IMR-90 (cell line): Measurements from ENCODE around the gene GPRASP2. TPM values are rescaled to one million over a fixed set of nuclear protein-coding genes. Genes with fewer than 3 reads are reported as not detected.

Experiments
- ATAC-seq: fragments of 200-7000 bp; cut with Tn5 transposase; 2 replicates; pipeline ENCODE4 v1.9.1; 2020; ENCODE audit warnings: low read depth, mild to moderate bottlenecking, moderate library complexity
- BruUV-seq: library from RNA; stranded (reverse); fragments of 400-500 nt; replicated peaks from 2 replicates; lab custom pipeline; 2021; lab: Mats Ljungman, UMichigan
- CTCF ChIA-PET: fragments of 300-600 bp; formaldehyde crosslinking; extraction: SDS; loops from one replicate; lab custom pipeline; 2021; ENCODE audit warnings: antibody characterized with exemption; lab: Yijun Ruan, JAX
- POLR2A ChIA-PET: fragments of 300-600 bp; sonication (Branson Sonifier 250); formaldehyde crosslinking; loops from one replicate; lab custom pipeline; 2022; ENCODE audit warnings: antibody characterized with exemption; ENCODE audit not compliant: unreplicated experiment; lab: Charles Lee
- DNase-seq: peaks from one replicate; pipeline ENCODE4 v3.0.0; 2013
- H2AFZ ChIP-seq: replicated peaks from 2 replicates; pipeline ENCODE3; 2013; ENCODE audit warnings: low read length, mild to moderate bottlenecking; ENCODE audit not compliant: poor library complexity
- H2AK5ac ChIP-seq: 2 replicates; pipeline ENCODE4 v1.6.1; 2013; ENCODE audit warnings: low read depth, low read length, inconsistent platforms
- H2AK9ac ChIP-seq: replicated peaks from 2 replicates; pipeline ENCODE3; 2013; ENCODE audit warnings: mild to moderate bottlenecking, low read depth, low read length, moderate library complexity; ENCODE audit not compliant: poor library complexity
- H2BK120ac ChIP-seq: 2 replicates; pipeline ENCODE4 v1.6.1; 2013; ENCODE audit warnings: low read depth, low read length, inconsistent platforms
- H2BK15ac ChIP-seq: 3 replicates; pipeline ENCODE4 v1.6.1; 2013; ENCODE audit warnings: low read depth, low read length, inconsistent platforms
- H2BK20ac ChIP-seq: 2 replicates; pipeline ENCODE4 v1.6.1; 2013; ENCODE audit warnings: low read depth, mild to moderate bottlenecking, inconsistent platforms, low read length, moderate library complexity
- H2BK5ac ChIP-seq: 2 replicates; pipeline ENCODE4 v1.6.1; 2013; ENCODE audit warnings: mild to moderate bottlenecking, low read depth, low read length, inconsistent platforms; ENCODE audit not compliant: poor library complexity, severe bottlenecking
- H3K14ac ChIP-seq: replicated peaks from 2 replicates; pipeline ENCODE4 v1.6.1; 2013; ENCODE audit warnings: low read depth, low read length, inconsistent platforms
- H3K18ac ChIP-seq: 2 replicates; pipeline ENCODE4 v1.6.1; 2013; ENCODE audit warnings: low read depth, low read length, control low read depth
- H3K23ac ChIP-seq: 2 replicates; pipeline ENCODE4 v1.6.1; 2013; ENCODE audit warnings: low read depth, low read length, inconsistent platforms
- H3K27ac ChIP-seq: 2 replicates; pipeline ENCODE4 v1.5.1; 2013; ENCODE audit warnings: mild to moderate bottlenecking, control low read depth, low read length; ENCODE audit not compliant: insufficient read depth
- H3K27me3 ChIP-seq: 2 replicates; pipeline ENCODE4 v1.6.1; 2013; ENCODE audit warnings: low read length; ENCODE audit not compliant: control insufficient read depth, insufficient read depth
- H3K36me3 ChIP-seq: 2 replicates; pipeline ENCODE4 v1.6.1; 2013; ENCODE audit warnings: low read length, mixed read lengths; ENCODE audit not compliant: control insufficient read depth, insufficient read depth
- H3K4ac ChIP-seq: 2 replicates; pipeline ENCODE4 v1.6.1; 2013; ENCODE audit warnings: low read depth, low read length, inconsistent platforms
- H3K4me1 ChIP-seq: 2 replicates; pipeline ENCODE4 v1.6.1; 2013; ENCODE audit warnings: low read length, mixed read lengths; ENCODE audit not compliant: control insufficient read depth, insufficient read depth
- H3K4me2 ChIP-seq: 2 replicates; pipeline ENCODE4 v1.6.1; 2013; ENCODE audit warnings: low read depth, mild to moderate bottlenecking, control low read depth, low read length, moderate library complexity
- H3K4me3 ChIP-seq: 2 replicates; pipeline ENCODE4 v1.5.1; 2013; ENCODE audit warnings: low read depth, mild to moderate bottlenecking, control low read depth, low read length, moderate library complexity; ENCODE audit not compliant: insufficient read depth
- H3K56ac ChIP-seq: 2 replicates; pipeline ENCODE4 v1.6.1; 2013; ENCODE audit warnings: low read length, inconsistent platforms; ENCODE audit not compliant: insufficient read depth; ENCODE audit errors: extremely low read depth
- H3K79me1 ChIP-seq, 2 experiments: 2 replicates each; pipeline ENCODE4 v1.6.1; 2013; ENCODE audit warnings: low read length in 2 of 2, inconsistent platforms in 1 of 2, low read depth in 1 of 2
- H3K9ac ChIP-seq: 2 replicates; pipeline ENCODE4 v1.6.1; 2013; ENCODE audit warnings: low read depth, low read length, control low read depth
- H3K9me1 ChIP-seq: 2 replicates; pipeline ENCODE4 v1.6.1; 2013; ENCODE audit warnings: low read length, inconsistent platforms; ENCODE audit not compliant: insufficient read depth
- H3K9me3 ChIP-seq: 2 replicates; pipeline ENCODE4 v1.6.1; 2013; ENCODE audit warnings: low read length; ENCODE audit not compliant: control insufficient read depth, insufficient read depth
- H4K20me1 ChIP-seq: 2 replicates; pipeline ENCODE4 v1.6.1; 2013; ENCODE audit warnings: low read length, inconsistent platforms; ENCODE audit not compliant: insufficient read depth
- H4K5ac ChIP-seq: 2 replicates; pipeline ENCODE4 v1.6.1; 2013; ENCODE audit warnings: mild to moderate bottlenecking, low read depth, low read length, control low read depth
- H4K8ac ChIP-seq, 2 experiments: 2 replicates each; pipeline ENCODE4 v1.6.1; 2013; ENCODE audit warnings: low read depth in 2 of 2, low read length in 2 of 2, control low read depth in 1 of 2, inconsistent platforms in 1 of 2
- H4K91ac ChIP-seq: 2 replicates; pipeline ENCODE4 v1.6.1; 2013; ENCODE audit warnings: low read depth, low read length, inconsistent platforms; ENCODE audit not compliant: insufficient read depth
- BHLHE40 ChIP-seq: fragments of 150-350 bp; IDR thresholded peaks from 2 replicates; pipeline ENCODE4 v1.6.1; 2016; ENCODE audit warnings: mild to moderate bottlenecking, low read depth, low read length
- CEBPB ChIP-seq: IDR thresholded peaks from 2 replicates; pipeline ENCODE4 v1.6.1; 2012; ENCODE audit warnings: low read depth, low read length, improper control_type of control experiment
- USF2 ChIP-seq: fragments of 150-350 bp; IDR thresholded peaks from 2 replicates; pipeline ENCODE4 v1.6.1; 2017; ENCODE audit warnings: mild to moderate bottlenecking, antibody characterized with exemption, low read length, low read depth
- WGBS, 2 experiments: methylation state at CpG; one replicate each; pipeline versions ENCODE4 v1.1.5 to v1.1.7; 2013; ENCODE audit warnings: missing lambda C conversion rate in 2 of 2; ENCODE audit not compliant: insufficient read length in 1 of 2; ENCODE audit errors: extremely low coverage in 2 of 2; 5-methylcytosine and 5-hydroxymethylcytosine counted together
- dilution Hi-C: fragments of 300-500 bp; cut with HindIII; formaldehyde crosslinking; loops from one replicate; pipeline ENCODE4 v1.14.3; 2018; ENCODE audit warnings: low sequenced_read_pairs; ENCODE audit not compliant: unreplicated experiment
- in situ Hi-C: fragments of 300-500 bp; cut with MboI; formaldehyde crosslinking; loops from 3 replicates; pipeline ENCODE4 v1.14.3; 2019; ENCODE audit warnings: low sequenced_read_pairs, inconsistent platforms, mixed read lengths
- intact Hi-C: fragments of 100-400 bp; cut with micrococcal nuclease; formaldehyde crosslinking; loops from 2 replicates; pipeline ENCODE4 v1.10.0; 2022
- polyA plus RNA-seq, 3 experiments: library from polyadenylated mRNA; depleted of rRNA; stranded (reverse); fragments of >200 nt; gene quantifications; 2 replicates each; pipeline ENCODE4 v1.2.3, GENCODE V29; 2012; ENCODE audit warnings: low replicate concordance in 1 of 3
- total RNA-seq: library from RNA; depleted of rRNA; stranded (reverse); fragments of >200 nt; gene quantifications from 2 replicates; pipeline ENCODE4 v1.2.3, GENCODE V29; 2012

The GPRASP2 gene
- total and polyA plus RNA-seq, 2 of the 4 experiments (the other 2 are of a cell fraction) = 9.4 to 24.7 TPM

GRCh38 chrX:102711872-102712215, 404 bp upstream of the GPRASP2 start:
- Histone ChIP-seq H3K4me2 (peak overlapping the region; percentile 86), H3K18ac (no peak overlapping the region), H2BK5ac (no peak overlapping the region), H2AK5ac (no peak overlapping the region), H2BK120ac (no peak overlapping the region), H2BK15ac (no peak overlapping the region), H3K4me3 (peak overlapping the region; percentile 86), H3K9ac (peak overlapping the region; percentile 62), H3K4ac (no peak overlapping the region; the same call in 1 of the 2 replicates), H3K14ac (no peak overlapping the region), H3K4me1 (no peaks in the 10 kb centered on the region), H2BK20ac (no peak overlapping the region), H3K56ac (no peak overlapping the region), H3K9me3 (no peaks in the 10 kb centered on the region), H2AFZ (peak overlapping the region; percentile 91), H3K27ac (no peak overlapping the region), H3K23ac (no peak overlapping the region), H3K79me1 (no peaks in the 10 kb centered on the region; a peak in 1 of 4 replicates), H2AK9ac (no peak overlapping the region), H3K9me1 (no peaks in the 10 kb centered on the region; the same call in 1 of the 2 replicates), H3K36me3 (no peaks in the 10 kb centered on the region; the same call in 1 of the 2 replicates), H4K8ac (no peak overlapping the region), H4K5ac (no peak overlapping the region), H4K91ac (no peak overlapping the region), H3K27me3 (no peaks in the 10 kb centered on the region; the same call in 1 of the 2 replicates), H4K20me1 (no peaks in the 10 kb centered on the region)
- BruUV-seq = no TSS peak
- CTCF ChIA-PET = no interaction called here
- ATAC-seq = no peak
- dilution Hi-C loops = no loop called here
- no peak for DNase-seq
- POLR2A ChIA-PET = no interaction called here
- in situ Hi-C loops = no loop called here
- TF ChIP-seq BHLHE40 (no peak), USF2 (no peak), CEBPB (no peak)
- intact Hi-C loops = loop anchor here (10.0 kb wide), 1 partner anchor 197 kb away; the partner anchor contains the start of gene TMSB15A
- WGBS, 2 experiments = 42% methylated on average over 11 of the region's 19 CpGs; no CpG with 5 or more reads in 1 of the 2 experiments
